ENCODE data around the gene ADD3.
"Not testable (repeated sequence)": the region's sequence is repeated elsewhere in the genome, so short reads cannot be mapped to it uniquely, and the experiment has no call there.

ADD3 gene

DNA sequence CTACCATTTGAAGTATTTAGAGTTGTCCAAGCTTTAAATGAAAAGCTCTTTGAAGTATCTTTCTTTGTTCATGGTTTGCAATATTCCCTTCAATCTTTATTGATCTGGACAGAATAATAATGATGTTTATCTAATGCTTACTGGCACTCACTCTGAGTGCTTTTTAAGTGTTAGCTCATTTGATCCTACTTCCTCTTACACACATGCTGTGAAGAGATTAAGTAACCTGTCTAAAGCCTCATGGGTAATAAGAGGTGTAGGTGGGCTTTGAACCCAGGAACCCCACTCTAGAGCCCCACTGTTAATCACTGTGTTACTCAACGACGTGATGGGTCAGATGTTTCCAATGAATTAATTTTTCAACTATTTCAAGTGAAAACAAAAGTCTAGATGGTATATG is 31.1 kb upstream of the ADD3 start:
- no peak for DNase-seq

DNA sequence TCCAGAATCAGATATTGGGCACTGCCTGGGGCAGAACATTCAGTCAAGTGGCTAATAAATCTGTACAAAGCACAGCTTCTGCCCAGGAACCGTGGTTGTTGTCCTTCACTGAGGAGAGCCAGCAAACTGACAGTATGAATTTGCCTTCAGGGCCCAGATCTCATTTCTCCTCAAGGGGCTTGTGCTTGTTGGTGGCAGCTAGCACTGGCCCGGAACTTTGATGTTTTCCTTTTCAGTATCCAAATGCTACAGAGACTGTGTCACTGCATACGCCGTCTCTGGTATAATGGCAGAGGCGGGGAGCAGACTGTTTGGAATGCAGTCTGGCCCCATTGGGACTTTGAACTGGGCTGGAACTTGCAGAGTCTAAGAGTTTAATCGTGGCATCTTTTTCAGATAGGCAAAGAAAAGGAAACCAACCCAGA is 30.4 kb upstream of the ADD3 start:
- DNase-seq = no peak

DNA sequence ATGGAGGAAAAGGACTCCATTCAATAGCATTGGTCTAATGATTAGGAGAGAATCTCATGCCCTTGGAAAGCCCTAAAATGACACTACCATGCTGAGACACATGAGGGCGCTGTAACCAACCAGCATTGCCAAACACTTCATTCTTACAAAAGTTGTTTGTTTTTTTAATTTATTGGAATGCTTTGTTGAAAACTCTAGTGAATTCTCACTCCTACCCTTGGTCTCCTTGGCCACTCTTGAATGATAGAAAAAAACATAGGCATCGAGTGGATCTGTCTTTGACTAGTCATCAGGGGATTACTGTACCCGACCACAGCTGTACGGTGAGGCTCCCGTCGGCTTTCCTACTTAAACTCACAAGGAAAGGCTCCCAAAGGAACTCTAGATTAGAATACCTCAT is 29.3 kb upstream of the ADD3 start:
- peak; percentile 61 to 73 for DNase-seq

DNA sequence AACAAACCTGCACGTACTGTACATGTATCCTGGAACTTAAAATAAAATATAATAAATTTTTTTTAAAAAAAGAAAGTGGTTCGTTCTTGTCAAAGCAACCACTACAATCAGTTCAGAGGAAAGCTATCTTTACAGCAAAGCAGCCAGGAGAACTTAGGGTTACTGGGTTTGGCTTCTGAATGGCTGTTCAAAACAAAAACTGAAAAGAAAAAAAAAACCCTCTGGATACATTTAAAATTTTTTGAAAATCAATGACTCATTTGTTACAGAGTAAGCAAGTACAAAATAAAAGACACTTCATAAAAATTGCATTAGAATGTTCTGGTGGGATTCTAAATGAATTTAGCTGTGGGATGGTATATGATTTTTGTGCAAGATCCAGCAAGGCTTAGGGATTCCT is 28.6 kb upstream of the ADD3 start:
- DNase-seq = no peak

DNA sequence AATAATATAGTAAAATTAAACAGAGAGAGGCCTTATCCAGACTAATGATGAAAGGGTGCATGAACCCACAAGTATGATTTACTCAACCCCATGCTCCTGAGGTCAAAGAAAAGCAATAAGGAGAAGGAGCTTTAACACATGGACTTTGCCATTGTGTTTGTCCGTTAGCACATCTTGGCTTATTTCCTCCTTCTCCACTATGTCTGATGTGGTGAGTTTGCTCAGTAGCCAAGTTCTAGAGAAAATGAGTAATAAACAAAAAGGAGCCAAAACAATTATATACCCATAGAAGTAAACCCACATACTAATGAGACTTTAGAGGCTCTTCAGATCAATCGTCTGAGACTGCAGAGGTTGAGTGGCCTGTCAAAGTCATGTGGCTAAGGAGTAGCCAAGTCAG is 26.1 kb upstream of the ADD3 start:
- no peak for DNase-seq

DNA sequence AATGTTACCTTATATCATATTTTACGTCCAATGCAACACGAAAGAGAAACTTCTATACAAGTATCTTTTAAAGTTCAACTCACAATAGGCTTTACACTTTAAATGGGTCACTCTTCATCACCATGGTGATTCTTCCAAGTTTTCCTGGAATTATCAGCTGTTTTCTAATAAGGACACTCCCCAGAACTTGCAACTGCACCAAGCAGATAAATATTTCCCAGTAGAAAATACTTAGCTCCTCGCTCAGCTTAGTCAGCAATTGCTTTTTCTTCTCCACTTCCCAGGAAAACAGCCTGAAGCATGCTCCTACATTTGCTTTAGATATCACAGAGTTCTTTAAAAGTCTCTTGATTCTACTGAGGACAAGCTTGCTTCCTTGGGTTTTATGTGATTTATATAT is 25.7 kb upstream of the ADD3 start:
- DNase-seq = no peak

DNA sequence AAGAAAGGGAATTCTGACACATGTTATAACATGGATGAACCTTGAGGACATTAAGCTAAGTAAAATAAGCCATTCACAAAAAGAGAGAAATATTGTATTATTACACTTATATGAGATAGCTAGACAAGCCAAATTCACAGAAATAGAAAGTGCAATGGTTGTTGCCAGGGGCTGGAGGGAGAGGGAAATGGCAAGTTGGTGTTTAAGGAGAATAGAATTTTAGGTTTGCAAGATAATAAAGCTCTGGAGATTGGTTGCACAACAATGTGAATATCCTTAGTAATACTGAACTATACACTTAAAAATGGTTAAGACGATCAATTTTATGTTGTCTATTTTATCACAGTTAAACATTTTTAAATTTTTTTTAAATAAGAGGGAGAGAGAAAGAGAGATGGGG is 25.0 kb upstream of the ADD3 start:
- no peak for DNase-seq

DNA sequence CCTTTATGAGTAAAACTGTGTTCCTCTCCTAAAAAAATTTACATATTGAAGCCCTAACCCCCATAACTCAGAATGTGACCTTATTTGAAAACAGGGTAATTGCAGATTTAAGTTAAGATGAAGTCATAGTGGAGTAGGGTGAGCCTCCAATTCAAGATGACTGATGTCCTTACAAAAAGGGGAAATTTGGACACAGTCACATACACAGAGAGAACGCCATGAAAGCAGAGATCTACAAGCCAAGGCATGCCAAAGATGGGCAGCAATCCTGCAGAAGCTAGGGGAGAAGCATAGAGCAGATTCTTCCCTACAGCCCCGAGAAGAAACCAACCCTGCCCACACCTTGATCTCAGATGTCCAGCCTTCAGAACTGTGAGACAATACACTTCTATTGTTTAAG is 23.8 kb upstream of the ADD3 start:
- DNase-seq = no peak

DNA sequence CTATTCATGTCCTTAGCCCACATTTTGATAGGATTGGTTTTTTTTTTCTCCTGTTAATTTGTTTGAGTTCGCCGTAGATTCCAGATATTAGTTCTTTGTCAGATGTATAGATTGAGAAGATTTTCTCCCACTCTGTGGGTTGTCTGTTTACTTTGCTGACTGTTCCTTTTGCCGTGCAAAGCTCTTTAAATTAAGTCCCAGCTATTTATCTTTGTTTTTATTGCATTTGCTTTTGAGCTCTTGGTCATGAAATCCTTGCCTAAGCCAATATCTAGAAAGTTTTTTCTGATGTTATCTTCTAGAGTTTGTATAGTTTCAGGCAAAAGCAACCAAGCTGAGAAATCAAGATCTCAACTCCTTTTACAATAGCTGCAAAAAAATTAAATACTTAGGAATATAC is 22.0 kb upstream of the ADD3 start:
- not testable (repeated sequence) for DNase-seq

DNA sequence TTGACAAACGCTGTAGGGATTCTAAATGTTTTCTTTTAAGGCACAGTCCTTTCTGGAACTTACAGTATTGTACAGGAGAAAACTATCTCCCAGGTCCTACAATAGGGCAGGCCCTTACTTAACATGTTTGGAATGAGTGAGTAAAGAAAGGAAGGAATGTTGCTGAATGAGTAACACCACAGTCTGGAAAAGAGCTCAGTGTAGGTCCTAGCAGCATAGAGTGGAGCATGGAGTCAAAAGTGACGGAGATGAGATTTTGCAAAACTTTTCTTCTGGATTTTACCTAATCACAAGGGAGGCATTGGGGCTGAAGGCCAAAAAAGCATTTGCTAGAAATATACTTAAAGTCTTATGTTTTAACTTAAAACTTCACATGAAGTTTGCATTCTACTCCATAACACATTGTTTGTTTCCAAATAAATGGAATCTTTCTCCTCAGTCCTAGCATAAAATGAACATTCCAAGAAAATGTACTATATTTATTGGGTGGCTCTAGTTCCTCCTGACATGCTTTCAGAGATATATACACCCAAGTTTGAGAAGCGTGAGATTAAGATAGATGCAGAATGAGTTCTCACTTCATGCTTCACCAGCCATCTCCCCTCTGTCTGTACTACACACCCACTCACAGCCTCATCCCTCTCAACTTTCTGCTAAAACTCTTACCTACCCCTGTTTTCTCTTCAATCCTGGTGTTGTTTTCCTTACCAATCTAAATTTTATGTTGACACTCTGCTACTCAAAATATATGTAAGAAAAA is 20.2 kb upstream of the ADD3 start:
- DNase-seq = no peak

DNA sequence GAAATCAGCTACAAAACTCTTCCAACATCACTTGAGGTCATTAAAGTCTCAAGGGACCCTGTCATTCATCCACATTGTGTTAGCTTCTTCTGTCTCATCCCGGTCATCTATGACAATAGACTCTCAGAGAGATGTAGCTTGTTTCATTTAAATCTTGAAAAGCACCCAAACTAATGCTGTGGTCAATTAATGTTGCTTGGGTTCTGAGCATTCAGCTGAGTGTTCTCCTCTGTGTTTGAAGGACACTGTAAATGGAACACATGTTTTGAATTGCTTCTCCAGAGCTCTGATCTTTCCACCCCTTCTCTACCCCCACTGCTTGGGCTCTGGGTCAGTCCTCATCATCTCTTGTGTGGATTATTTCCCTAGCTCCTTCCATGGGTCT is 19.6 kb upstream of the ADD3 start:
- no peak for DNase-seq

DNA sequence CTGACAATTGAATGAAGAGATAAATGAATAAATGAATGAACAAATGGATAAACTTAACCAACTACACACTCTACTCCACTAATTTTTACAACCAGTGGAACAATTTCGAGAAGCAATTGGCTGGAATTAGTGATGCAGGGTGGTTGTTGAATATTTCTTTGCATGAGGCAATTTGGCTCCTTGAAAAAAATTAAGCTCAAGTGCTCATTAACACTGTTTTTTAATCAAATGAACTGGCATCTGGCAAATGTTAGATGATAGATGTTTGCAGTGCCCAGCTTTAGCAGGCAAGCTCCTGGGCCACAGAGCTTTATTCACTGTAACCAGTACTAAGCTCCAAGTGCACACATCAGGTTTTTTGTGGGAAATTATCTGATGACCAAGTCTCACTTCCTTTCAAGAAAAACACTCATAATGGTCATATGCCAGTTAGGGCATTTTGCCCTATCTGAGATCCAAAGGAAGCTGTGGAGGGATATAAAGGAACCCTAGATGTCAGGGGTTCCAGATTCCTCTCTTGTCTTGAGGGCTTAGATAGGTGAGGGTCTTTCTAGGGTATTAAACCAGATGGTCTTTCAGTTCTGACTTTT is 16.4 kb upstream of the ADD3 start:
- DNase-seq = no peak

DNA sequence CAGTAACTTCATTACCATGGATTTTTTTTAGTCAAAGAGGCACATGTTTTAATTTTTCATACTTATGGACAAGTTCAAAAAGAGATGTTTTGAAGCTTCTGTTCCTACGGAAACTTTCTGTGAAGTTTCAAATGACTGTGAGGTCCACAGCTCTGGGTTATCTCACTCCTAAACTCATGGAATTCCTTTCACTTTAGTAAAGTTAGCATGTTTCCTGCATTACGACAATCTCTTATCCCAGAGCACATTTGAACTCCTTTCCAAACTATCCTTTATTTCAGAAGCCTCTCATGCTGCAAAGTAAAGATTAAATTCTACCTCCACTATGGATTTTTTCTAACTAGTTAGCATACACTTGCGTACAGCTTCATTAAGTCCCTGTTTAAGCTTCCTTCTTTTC is 15.3 kb upstream of the ADD3 start:
- no peak for DNase-seq

DNA sequence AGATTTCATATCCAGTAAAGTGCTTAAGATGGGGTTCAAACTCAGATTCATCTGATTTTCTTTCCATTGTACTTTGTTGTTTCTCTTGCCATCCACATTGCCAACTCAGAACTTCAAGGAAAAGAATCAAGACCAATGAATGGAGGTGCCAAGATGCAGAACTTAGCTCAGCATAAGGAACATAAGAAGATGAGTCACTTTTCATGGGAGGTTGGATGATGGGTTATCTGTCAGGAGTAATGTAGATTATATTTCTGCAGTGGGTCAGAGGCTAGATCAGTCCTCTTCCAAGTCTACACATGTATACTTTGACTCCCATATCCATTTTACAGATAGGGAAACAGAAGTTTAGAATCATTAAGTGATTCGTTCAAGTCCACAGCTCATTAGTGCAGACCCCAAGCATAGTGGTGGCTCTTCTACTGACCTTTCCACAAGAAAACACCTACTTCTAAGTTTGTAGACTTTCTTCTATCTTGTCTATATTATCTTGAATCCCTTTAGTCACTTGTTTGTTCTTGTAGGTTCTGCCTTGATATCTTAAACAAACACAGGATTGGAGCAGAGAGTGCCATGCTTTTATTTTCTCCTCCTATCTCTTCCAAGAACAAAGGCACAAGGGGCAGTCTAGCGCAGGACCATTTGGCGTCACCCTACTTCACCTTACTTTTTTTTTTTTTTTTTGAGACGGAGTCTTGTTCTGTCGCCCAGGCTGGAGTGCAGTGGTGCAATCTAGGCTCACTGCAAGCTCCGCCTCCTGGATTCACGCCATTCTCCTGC is 14.0 kb upstream of the ADD3 start:
- no peak for DNase-seq

DNA sequence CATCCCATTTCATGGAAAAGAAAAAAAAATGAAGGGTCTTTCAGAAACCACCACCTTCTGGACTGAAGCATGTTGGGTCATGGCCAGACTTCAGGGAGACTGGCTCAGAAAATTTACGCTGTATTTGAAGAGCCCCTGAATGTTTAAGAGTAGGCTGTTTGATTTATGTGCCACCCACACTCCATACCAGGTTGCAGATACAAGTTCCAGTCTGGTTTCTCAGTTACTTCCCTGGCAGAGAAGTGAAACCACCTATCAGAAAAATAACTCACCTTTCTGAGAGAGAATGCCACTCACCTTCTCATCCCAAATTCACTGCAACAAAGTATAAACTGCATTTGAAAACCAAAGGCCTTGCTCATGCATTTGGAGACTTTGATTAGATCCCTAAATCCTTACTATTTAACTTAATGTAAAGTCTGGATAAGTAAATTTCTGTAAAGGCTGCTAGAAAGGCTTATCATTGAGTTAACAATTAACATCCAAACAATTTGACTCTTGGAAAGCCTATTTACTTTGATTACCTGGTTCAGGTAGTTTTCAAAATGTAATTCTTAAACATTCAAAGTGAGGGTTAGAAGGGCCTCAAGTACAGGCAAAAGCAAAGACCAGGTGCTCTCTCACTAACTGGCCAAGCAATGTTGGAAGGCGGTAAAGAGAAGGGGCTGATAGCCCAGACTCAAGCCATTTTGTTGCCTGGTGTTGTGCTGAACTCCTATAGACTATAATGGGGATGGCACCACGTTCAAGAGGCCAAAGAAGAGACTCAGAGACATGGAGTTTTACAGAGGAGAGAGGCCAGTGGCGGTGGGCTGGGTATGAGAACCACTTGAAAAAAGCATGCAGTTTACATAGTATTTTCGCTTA is 12.8 kb upstream of the ADD3 start:
- DNase-seq = no peak

DNA sequence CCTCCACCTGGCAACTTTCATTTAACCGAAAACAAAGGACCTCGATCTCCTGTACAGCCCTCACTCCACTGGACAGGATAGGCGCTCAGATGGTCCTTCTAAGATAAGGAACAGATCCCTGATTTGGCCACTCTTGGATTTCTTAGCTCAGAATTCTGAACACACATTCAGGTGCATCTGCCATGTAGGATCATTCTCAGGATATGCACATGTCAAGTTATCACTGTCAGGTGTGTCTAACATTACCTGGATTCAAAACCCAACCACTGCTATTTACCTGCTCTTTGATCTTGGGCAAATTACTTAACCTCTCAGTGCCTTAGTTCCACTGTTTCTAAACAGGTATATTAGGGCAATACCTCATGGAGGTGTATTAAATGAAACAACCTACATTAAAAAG is 12.2 kb upstream of the ADD3 start:
- DNase-seq = no peak

DNA sequence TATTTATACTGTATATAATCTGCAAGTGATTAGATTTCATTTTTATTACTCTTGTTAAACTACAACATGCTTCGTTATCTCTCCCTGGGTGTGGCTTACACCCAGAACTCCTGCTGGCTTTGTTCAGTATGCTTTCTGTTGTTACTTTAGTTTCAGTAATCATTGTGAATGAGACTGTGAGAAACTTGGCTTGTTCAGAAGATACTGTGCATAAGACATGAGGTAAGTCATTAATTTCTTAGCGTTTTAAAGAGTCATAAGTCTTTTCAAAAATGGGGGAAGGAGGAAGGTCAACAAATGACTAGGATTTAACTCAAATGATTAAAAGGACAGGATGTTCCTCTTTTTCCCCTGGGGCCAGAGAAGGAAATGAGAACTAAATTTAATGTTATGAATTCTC is 11.6 kb upstream of the ADD3 start:
- DNase-seq = no peak

DNA sequence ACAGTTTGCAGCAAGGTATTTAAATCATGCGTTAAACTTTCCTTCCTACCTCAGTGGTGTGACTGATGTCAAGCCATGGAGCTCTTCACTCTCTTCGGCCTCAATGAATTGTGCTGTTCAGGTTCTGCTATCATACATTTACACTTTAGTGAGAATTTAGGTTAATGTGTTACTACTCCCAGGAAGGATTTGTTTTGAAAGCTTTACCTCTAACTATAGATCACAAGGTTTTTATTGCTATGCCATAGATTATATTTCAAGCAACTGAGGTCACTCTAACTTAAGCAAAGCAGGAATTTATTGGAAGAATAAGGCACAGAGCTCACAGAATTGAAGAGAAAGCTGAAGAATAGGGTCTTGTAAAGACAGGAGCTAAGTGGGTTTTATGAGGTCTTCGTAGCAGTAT is 11.0 kb upstream of the ADD3 start:
- no peak for DNase-seq

DNA sequence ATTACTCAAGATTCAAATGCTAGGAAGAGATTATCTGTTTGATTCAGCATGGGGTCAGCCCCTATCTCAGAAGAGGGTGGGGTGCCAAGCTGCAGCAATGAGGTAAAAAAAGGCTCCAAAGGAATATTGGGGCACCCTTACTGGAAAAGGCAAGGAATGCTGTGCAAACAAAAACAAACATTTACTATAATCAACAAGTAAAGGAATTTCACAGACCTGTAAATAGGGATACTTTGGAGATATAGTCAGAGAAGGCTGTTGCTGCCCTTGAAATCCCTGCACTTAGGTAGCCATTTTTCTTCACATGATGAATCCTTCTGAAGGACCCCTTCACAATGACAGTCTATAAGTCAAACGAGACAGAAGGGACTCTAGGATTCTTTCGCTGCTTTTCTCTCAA is 10.6 kb upstream of the ADD3 start:
- no peak for DNase-seq

DNA sequence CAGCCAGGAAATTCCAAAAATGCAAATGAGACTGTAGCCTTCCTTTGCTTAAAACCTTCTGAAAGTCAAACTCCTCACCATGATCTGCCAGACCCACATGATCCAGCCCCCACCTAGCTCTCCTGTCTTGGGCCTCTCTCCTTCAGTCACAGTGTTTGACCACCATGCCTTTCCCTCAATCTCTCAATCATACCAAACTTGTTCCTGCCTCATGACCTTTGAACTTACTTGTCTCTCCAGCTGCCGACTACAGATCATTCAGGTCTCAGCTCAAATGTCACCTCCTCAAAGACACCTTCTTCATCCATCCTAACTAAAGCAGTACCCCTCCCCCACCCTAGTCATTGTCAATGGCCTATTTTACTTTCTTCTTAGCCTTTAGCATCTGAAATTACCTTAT is 9.3 kb upstream of the ADD3 start:
- DNase-seq = no peak

DNA sequence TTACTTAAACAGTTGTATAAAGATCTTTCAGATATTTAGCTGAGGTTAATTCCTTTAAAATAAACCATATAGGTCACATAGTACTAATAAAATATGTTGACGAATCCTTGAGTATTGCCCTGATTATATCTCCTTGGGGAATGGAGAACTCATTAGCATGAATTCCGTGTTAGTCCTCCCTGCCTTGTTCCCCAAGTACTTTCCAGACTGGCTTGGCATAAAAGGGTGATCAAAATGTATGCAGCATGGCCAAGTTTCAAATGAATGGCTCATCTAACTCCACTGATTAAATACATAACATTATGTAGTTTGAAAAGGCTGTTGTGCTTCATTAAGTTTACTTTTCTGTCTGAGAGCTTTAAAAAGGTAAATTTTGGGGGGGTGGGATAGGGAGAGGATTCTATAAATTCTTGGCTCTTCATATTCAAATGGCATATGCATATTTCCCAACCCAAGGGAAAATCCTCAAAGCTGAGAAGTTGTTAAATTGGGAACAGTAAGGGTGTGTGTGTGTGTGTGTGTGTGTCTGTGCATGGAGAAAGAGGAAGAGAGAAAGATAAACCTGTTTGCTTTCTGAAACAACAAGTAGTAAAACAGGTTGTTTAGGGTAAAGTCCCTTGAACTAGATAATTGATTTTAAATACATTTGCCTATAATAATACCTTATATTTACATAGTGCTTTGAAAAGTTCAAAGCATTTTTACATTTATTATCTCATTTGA is 4.8 kb upstream of the ADD3 start:
- no peak for DNase-seq

DNA sequence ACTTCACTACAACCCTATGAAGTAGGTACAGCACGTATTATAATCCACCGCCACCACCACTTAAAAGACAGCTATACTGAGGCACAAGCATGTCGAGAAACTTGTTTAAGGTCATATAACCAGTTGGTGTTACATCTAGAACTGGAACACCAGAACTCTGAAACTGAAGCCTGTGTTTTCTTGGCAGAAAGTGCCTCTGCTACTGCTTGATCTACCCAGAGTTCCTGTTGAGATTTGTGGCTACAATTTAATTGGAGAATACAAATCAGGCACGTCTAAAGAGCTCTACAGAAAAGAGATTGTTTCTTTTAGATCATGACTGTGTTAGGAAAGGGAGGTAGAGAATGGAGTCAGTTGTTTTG is 4.3 kb upstream of the ADD3 start:
- DNase-seq = no peak

DNA sequence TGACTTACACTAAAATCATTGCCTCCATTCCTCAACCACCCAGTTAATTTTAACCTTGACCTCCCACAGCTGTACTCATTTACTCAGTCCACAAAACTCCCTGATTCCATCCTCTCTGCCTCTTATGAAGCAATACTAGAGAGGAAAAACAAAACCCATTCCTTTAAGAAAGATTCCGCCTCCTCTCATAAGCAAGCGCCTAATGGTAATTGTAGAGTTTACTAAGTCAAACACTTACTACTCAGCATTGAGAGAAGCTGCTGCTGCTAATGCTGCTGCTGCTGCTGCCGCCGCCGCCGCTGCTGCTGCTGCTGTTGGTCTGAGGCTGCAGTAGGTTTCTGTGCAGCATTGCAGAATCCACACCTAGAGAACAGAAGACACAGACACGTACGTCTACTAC is 2.1 kb upstream of the ADD3 start:
- DNase-seq = no peak
